CD4-positive, alpha-beta T cell treated with Interleukin-17A for 4 hours (primary cell): Measurements from ENCODE around the gene TSSK2.

ENCODE experiments used
- DNase-seq: peaks from one replicate; pipeline ENCODE4 v3.0.0-alpha.2; 2020; ENCODE audit warnings: mixed read lengths

The TSSK2 gene

DNA sequence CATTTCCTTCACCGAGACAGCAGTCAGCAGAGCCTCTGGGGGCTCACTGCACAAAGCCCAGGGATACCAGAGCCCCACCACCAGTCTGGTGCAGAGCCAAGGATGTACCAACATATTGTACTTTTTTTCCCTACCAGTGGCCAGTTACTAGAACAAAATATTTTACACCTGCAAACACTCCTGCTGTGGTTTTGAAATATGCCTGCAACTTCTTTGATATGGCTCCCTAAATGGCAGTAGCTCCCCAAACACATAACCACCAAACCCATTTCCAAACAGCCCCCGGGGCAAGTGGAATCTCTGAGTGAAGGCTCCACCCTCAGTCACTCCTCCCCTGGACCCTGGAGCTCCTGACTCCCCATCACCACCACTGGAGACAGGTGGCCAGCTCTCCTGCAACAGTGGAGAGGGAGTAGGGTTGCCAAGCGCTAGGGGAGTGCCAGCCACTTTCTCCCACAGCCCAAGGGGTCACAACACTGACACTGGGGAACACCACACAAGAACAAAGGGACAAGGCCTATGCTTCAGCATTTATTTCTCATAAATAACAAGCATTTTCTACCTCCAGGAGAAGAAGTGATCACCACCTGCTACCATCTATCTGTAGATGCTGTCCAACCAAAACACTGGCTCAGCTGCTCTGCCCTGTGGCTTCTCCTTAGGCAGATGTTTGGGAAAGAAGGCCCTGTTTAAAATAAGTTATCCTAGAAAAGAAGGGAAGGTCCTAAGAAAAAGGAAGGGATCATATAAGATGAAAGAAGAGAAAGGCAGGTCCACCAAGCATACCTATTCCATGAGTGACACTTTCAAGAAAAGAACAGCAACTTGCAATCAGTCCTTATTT, 24.0 kb upstream of the TSSK2 start:
- DNase-seq = no peak

DNA sequence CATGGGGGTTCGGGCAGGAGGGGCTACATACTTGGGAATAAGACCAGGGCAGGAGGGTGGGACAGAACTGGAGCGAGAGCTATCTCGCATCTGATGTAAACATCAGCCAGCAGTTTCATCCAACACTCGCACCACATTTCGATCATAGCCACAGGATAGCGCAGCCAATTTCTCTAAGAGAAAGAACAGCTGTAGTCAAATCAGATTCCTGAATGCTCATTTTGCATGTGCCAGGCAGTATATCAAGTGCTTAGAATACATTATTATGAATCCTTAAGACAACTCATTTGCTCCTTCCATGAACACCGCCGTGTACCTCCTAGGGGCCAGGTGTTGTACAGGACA, 23.4 kb upstream of the TSSK2 start:
- no peak for DNase-seq

DNA sequence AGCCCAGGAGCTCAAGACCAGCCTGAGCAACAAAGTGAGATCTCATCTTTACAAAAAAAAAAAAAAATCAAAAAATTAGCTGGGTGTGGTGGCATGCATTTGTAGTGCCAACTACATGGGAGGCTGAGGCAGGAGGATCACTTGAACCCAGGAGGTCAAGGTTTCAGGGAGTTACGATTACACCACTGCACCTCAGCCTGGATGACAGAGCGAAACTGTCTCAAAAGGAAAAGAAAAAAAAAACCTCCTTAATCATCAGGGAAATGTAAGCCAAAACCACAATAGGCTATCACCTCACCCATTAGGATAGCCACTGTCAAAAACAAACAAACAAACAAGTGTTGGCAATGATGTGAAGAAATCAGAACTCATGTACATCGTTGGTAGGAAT, 22.3 kb upstream of the TSSK2 start:
- no peak for DNase-seq

DNA sequence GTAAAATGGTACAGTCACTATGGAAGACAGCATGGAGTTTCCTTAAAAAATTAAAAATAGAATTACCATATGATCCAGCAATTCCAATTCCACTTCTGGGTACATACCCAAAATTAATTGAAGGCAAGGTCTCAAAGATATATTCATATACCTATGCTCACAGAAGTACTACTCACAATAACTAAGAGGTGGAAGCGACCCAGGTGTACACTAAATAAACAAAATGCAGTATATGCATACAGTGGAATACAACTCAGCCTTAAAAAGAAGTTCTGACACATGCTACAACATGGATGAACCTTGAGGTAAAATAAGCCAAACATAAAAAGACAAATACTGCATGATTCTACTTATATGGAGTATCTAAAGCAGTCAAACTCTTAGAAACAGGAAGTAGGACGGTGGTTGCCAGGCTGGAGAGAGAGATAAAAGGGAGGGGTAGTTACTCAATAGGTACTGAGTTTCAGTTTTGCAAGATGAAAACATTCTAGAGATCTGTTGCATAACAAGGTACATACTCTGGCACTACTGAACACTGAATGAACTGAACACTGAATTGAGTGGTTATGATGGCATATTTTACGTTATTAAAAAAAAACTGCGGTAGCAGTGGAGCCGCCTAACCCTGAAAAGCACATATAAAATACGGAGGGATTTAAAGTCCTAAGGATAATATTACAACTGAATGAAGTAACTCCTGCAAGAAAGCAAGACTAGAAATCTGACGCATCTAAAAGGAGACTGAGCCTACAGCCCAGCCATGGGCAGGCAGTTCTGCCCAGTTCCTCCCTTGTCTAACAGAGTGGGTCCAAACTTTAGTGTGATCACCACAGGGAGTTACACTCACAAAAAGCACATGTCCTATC, 21.7 kb upstream of the TSSK2 start:
- DNase-seq = peak; percentile 69

DNA sequence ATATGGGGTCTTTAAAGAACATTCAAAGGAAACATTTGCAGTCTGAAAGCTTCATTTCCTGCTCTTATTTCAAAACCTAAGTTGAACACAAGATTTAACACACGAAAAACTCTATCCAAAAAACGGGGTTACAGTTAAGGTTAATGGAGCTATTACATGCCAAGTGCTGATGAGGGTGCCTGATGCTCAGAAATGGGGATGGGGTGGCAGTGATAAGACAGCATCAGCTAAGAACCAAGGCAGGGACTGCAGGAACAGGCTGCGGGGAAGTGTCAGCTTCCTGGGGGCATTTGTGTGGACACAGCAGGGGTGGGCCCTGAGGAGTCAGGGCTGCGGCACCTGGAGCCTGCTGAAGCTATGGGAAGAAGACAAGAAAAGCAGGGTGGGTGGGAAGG, 21.0 kb upstream of the TSSK2 start:
- DNase-seq = peak; percentile 25

DNA sequence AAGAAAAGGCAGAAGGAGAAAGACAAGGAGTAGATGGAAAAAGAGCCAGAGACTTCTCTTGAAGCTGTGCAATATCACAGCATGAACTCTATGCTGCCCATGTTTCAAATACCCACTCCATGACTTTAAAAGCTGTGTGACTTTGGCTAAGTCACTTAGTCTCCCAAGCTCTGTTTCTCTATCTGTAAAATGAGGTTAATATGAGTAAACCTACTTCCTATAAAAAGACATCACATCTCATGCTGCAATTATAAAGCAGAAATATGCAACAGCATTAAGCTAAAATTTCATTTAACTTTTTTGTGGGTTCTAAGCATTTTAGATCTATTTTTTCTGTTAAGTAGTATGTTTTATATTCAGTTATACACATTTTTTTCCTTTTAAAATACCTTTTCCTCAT, 20.5 kb upstream of the TSSK2 start:
- no peak for DNase-seq

DNA sequence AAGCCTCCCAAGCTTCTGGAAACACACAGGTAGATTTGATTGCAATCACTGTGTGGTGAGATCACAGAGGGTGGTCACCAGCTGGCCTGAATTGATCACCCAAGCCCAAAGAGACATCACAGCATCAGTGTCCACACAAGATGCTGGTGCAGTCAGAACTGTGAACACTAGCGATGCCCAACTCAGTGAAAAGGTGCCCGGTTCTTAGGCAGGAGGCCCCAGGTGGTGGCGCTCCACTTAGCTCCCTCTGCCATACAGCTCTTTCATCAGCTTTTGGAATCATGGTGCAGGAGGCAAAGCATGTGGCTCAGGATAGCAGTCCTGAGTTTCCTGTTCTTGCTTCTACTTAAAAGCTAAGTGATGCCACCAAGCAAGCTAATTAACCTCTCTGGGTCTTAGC, 20.0 kb upstream of the TSSK2 start:
- DNase-seq = no peak

DNA sequence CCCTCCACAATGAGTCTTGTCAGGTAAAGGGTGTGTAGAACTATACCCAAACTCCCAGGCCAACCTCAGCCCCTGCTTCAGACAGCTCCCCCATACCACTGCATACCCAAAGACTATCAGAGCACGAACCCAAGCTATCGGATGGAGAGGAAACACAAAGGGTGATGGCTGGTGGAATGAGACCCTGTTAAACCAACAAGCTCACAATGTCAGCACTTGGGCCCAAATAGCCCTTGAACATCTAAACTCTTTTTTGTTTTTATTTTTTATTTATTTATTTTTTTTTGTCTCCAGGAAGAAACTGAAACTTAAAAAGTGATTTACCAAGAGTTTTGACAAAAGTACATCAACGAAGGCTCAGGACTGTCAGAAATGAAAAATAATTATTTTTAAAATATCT, 19.5 kb upstream of the TSSK2 start:
- no peak for DNase-seq

DNA sequence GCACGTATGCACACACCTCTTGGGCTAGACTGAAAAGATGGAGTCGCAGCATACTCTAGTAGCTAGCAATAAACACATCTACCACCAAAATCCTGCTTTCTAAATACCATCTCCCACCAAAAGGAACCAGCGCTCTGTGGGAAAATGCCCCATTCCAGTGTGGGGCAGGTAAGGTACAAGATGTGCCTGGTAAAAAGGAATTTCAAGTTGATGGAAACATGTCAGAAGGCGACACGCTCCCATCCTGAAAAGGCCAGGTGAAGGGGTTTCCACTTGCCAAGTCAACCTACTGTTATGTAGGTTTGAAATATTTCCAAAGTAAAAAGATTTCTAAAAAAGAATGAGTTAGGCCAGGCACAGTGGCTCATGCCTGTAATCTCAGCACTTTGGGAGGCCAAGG, 17.7 kb upstream of the TSSK2 start:
- no peak for DNase-seq

DNA sequence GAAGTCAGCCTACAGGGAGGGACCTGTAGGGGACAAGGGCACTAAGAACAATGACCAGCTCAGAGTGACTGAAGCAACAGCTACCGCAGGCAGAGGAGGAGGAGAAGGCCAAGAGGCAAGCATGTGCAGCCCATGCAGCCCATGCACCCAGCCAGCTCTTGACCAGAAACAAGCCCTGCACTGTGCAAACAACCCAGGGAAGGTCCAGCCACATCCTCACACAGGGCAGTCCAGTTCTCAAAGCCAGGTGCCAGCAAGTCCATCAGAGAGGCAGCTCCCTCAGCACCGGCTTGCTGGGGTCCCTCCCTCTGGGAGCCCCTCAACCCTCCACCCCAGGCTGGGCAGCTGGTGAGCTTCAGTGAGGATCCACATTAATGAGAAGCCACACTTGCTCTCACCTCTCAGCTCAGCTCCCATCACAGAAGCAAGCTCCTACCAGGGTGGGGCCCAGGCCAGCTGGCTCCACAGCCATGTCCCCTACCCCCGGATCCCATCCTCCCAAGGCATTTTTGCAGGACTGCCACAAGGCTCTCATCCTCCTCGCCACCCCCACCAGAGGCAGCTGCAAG, 16.0 kb upstream of the TSSK2 start:
- DNase-seq = no peak

DNA sequence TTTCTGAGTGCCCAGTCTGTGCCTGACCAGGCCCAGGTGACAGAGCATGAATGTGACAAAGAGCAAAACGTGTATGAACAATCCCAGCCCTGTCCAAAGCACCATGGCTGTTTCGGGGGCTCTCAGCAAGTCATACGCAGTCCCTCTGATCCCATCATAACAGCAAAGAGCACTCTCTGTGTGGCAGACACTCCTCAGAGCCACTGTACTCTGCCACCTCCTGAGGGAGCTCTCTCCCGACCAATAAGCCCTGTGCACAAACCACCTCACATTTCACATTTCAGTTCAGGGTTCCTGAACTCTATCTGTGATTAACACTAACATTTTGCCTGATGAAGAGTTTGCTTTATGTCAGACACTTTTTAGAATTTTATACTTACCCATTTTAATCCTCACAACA, 15.5 kb upstream of the TSSK2 start:
- no peak for DNase-seq

DNA sequence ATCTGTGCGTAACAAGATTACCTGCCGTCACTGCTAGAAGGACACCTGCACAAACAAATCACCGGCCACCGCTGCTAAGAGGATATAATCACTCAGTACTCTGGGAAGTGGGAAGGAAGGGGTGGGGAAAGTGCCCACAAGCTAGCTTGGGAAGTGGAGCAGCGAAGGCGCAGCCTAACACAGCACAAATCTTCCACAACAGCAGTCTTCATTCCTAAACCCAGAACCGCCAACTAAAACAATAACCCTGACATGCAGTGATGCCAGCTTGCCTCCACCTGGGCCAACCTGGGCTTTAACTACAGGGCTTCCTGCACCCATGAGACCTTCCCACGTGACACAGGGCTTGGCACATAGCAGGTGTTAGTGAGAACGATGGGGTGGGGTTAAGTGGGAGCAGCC, 14.0 kb upstream of the TSSK2 start:
- DNase-seq = no peak

DNA sequence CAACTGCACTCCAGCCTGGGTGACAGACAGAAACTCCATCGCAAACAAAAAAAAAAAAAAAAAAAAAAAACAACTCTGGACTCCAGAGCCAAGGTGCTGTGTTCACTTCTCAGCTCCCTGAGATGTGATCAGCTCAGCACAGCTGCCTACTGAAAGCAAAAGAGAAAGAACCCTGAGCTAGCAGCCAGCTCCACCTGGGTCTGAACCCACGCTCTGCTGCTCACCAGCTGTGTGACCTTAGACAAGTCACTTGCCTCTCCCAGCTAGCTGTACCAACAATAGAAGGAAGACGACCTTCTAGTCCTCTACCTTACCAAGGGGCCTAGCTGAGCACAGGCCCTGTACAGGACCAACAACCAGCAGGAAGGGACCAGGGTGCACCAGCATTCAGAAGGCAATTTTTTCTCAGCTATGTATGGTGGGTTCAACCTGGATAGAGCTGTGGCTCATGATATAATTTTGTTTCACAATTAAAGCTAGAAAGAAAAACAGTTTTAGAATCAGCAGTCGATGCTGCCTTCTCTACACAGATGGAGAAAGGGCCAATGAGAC, 12.7 kb upstream of the TSSK2 start:
- no peak for DNase-seq

DNA sequence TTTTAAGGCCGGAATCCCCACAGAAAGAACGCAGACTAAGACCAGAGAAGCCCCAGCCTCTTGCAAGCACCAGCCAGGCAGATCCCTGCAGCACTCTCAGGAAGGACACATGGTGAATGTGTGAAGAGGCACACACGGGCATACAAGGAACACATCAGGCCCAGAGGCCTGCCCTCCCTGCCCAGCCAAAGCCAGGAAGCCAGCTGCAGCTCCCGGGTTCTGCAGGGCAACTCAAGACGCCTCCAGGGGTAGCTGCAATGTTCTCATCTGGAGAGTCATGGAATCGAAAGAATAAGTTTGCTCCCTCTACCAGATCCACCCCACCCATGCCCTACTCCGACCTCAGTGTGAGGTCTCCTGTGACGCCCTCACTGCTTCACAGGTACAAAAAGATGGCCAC, 11.2 kb upstream of the TSSK2 start:
- no peak for DNase-seq

DNA sequence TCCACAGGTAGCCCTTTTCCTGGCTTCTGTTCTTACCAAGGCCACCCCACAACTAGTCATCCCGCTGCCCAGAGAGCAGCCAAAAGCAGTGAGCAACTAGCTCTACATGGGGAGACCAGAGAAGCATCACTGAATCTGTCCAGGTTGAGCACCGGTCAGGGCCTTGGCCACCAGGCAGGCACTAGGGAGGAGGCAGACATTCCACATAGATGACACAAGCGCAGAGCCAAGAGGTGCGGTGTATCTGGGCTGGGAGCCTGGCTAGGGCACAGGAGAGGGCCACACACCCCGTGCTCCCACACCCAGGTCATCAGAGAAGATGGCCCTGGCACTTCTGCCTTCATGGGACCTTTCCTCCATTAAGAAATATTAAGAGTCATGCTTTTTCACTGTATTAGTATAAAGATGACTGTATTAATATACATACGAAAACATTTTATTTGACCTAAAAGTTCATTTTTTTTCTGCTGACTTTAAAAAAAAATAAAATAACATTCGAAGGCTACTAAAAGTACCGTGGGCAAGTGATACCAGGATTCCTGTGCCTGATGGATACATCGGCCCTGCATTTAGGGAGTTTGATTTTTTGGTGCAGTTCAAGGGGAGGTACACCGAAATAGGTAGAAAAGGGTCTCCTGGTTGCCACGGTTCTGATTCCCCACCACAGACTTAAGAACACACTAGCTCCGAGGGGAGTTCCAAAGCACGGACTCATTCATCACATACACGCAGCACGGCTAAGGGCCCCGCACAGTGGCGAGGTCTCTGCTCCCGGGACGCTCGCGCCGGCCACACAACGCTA, 10.1 kb upstream of the TSSK2 start:
- DNase-seq = peak; percentile 50

DNA sequence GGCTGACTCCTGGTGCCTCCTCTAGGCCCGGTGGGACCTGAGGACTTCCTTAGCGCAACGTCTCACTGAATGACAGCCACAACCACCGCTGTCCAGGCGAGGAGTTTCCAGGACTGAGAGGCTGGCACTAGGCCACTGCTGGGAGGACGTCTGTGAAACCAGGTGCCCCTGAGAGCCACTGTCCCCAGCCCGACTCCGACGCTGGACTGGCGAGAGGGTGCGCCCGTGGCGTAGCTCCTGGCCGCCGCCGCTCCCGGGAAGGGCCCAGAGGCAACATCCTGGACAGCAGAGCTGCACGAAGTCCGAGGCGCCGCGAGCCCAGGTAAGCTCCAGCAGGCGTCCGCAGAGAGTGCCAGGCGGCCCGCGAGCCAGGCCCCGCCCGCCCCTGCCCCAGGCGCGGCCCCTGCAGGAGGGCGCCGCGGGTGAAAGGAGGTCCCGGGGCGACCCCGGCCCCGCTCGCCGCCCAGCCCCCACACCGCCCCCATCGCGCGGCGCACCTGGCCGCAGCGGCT, 9.4 kb upstream of the TSSK2 start:
- DNase-seq = no peak

DNA sequence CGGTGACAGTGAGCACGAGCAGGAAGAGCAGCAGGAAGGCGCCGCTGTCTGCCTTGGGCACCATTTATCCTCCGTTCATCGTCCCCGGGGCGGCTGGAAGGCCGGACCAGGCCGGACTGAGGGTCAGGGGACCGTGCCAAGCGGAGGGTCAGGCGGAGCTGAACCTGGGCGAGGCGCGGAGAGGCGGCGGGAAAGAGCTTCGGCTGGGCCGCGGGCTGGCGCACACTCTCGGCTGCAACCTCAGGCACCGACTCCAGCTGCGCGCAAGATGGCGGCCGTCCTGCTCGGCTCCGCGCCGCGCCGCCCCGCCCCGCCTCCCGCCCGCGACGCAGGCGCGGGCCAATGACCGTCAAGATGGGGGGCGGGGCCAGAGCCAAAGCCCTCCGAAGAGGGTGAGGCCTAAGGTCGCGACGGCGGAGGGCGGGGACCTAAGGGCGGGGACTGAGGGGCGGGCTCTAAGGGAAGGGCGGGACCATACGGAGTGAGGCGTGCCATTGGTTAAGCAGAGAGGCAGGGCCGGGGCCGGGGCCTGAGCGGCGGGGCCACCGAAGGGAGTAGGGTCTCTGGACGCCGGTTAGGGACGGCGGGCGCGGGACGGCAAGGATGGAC, 8.9 kb upstream of the TSSK2 start, which contains the start of gene DGCR2:
Gene DGCR2, minus strand, starts transcription at position 270 of the 609 bp plus-strand sequence. Its CDS starts 206 bp downstream, at position 64.
- peak; percentile 98 for DNase-seq

DNA sequence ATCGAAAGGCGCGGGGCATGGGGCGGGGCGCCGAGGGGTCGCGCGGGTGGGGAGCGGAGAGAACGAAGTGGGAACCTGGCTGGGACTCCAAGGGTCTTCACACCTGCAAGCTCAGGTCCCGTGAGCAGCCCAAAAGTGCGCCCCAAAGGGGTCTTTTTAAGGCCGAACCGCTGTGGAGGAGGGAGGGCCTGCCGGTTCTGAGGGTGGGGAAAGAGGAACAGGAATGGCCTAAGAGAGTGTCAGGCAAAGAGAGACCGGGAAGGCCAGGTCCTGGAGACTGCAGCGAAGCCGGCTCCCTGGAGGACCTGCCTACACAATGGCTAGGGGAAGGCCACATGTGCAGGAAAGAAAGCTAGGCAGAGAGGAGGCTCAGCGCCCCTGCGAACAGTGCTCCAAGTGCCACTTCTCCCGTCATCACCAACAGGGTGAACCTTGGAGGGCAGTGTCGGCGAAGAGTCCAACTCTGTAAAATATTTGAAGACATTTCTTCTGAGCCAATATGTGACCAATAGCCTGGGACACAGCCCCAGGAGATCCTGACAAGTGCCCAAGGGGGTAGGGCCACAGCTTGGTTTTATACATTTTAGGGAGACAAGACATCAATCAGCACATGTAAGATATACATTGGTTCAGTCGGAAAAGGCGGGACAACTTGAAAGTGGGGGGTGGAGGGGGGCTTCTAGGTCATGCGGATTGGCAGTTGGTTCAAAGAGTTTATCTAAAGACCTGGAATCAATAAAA, 8.2 kb upstream of the TSSK2 start:
- no peak for DNase-seq

DNA sequence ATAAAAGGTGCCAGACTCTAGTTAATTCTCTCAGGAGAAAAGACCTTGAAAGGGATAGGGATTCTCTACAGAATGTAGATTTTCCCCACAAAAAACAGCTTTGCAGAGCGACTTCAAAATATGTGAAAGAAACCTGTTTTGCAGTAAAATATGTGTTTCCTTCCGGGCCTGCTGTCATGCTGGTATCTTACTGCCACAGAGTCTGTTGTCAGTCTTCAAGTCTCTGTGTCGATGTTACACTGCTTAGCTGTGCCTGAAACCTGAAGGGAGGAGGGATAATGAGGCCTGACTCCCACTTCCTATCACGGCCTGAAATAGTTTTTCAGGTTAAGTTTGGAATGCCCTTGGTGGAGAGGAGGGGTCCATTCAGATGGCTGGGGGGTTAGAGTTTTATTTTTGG, 7.2 kb upstream of the TSSK2 start:
- DNase-seq = no peak

DNA sequence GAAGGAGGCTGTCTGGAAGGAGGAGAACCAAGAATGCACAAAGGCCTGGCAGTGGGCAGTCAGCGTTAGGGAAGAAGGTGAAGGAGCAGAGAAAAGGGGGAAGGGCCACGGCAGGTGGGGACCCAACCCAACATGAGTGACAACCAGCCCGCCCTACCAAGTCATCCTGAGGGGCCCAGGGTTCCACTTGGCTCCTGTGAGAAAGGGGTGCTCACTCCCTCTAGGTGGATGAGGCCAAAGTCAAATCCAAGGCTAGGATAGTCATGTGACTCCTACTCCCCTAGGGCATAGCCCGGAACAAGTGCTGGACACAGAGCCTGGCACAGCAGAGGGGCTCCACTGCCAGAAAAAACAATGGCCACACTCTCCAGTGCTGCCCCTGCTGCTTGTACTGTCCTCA, 6.7 kb upstream of the TSSK2 start:
- DNase-seq = no peak

DNA sequence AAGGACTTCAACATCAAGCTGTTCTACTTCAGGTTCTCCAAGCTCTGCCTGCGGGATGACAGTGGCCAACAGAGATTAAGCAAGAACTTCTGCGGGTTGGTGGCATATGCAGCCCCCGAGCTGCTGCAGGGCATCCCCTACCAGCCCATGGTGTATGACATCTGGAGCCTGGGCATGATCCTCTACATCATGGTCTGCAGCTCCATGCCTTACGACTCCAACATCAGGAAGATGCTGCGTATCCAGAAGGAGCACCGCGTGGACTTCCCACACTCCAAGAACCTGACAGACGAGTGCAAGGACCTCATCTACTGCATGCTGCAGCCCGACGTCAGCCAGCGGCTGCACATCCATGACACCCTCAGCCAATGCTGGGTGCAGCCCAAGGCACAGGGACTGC, 6.1 kb upstream of the TSSK2 start:
- DNase-seq = no peak
